Measurements from ENCODE around the gene LPCAT1.
A peak's percentile ranks its signal among the peaks of the same experiment; 100 is the strongest.
"Not testable (repeated sequence)": the region's sequence is repeated elsewhere in the genome, so short reads cannot be mapped to it uniquely, and the experiment has no call there.

Gene LPCAT1

GRCh38 chr5:1522601-1523479 lies 920 bp downstream of the LPCAT1 start:
- peak in 2 of 4 experiments; percentile 61 to 66 for DNase-seq

- DNase-seq = peak in 1 of 4 experiments; percentile 51
Observed at GRCh38 chr5:1521671-1522600, 1.8 kb downstream of the LPCAT1 start.

GRCh38 chr5:1520791-1521453 lies 2.8 kb downstream of the LPCAT1 start:
- DNase-seq = no peak

- DNase-seq = no peak
Observed at GRCh38 chr5:1519631-1520210, 4.0 kb downstream of the LPCAT1 start.

- DNase-seq = peak; percentile 67 to 86 (median 81)
Observed at GRCh38 chr5:1517838-1518237, 5.9 kb downstream of the LPCAT1 start.

GRCh38 chr5:1516615-1517601 lies 6.9 kb downstream of the LPCAT1 start:
- DNase-seq = peak; percentile 70 to 82 (median 74)

GRCh38 chr5:1515921-1516571 lies 7.7 kb downstream of the LPCAT1 start:
- peak; percentile 45 to 72 (median 58) for DNase-seq

- DNase-seq = no peak
Observed at GRCh38 chr5:1515311-1515920, 8.3 kb downstream of the LPCAT1 start.

GRCh38 chr5:1514819-1515310 lies 8.9 kb downstream of the LPCAT1 start:
- DNase-seq = not testable (repeated sequence)

- DNase-seq = no peak
Observed at GRCh38 chr5:1514027-1514818, 9.5 kb downstream of the LPCAT1 start.

GRCh38 chr5:1513326-1514026 lies 10.3 kb downstream of the LPCAT1 start:
- DNase-seq = peak in 2 of 4 experiments; percentile 15 to 30

- DNase-seq = no peak
Observed at GRCh38 chr5:1512541-1513291, 11.0 kb downstream of the LPCAT1 start.

GRCh38 chr5:1511651-1512540 lies 11.9 kb downstream of the LPCAT1 start:
- peak in 3 of 4 experiments; percentile 42 to 65 (median 64) for DNase-seq

GRCh38 chr5:1511048-1511447 lies 12.7 kb downstream of the LPCAT1 start:
- peak in 1 of 4 experiments; percentile 3 for DNase-seq

- no peak for DNase-seq
Observed at GRCh38 chr5:1510631-1511030, 13.1 kb downstream of the LPCAT1 start.

GRCh38 chr5:1510151-1510561 lies 13.6 kb downstream of the LPCAT1 start:
- DNase-seq = no peak
